ENCODE results near the gene B4GALT2. TPM values are rescaled to one million over a fixed set of nuclear protein-coding genes. Genes with fewer than 3 reads are reported as not detected.
A peak's percentile ranks its signal among the peaks of the same experiment; 100 is the strongest.

Gene B4GALT2
- total and polyA plus RNA-seq, 9 donors: 11.9 to 51.3 (median 28.8) TPM

- TF ChIP-seq CTCF (IDR thresholded peaks at IDR 0.05): no peak
- TF ChIP-seq EP300 (IDR thresholded peaks at IDR 0.05): no peak
- TF ChIP-seq POLR2A (IDR thresholded peaks at IDR 0.05): no peak
- no peaks in the 10 kb centered on the region for H3K27me3 ChIP-seq
- H3K4me1 ChIP-seq (ENCODE audit: insufficient read depth): peaks cover 15% of the 10 kb centered on the region
- no peaks in the 10 kb centered on the region for H3K9me3 ChIP-seq
- no peak for DNase-seq
- no peak overlapping the region for H3K27ac ChIP-seq
- intact Hi-C loops (cut with DNase I): no loop called here
- H3K36me3 ChIP-seq: no peaks in the 10 kb centered on the region
- WGBS, 3 donors: 73 to 76% (median 73%) methylated on average over 4 of the region's 4 CpGs
- H3K4me3 ChIP-seq: peak overlapping the region; percentile 92
These were observed 3.0 kb upstream of the B4GALT2 start for GRCh38 chr1:43976045-43976444.

- Histone ChIP-seq H3K27me3 (no peaks in the 10 kb centered on the region), H3K4me1 (ENCODE audit: insufficient read depth) (peaks cover 15% of the 10 kb centered on the region), H3K27ac (no peak overlapping the region), H3K9me3 (no peaks in the 10 kb centered on the region), H3K4me3 (no peak overlapping the region), H3K36me3 (no peaks in the 10 kb centered on the region)
- no peak for DNase-seq
- WGBS, 3 donors: 85 to 93% (median 89%) methylated on average over 8 of the region's 8 CpGs
- intact Hi-C loops (cut with DNase I): no loop called here
- no peak for TF ChIP-seq CTCF (IDR thresholded peaks at IDR 0.05)
- TF ChIP-seq POLR2A (IDR thresholded peaks at IDR 0.05): no peak
- TF ChIP-seq EP300 (IDR thresholded peaks at IDR 0.05): no peak
These were observed 2.1 kb upstream of the B4GALT2 start for GRCh38 chr1:43976890-43977289.

GRCh38 chr1:43977376-43978263, 1.4 kb upstream of the B4GALT2 start:
- Histone ChIP-seq H3K4me3 (no peak overlapping the region), H3K27me3 (no peaks in the 10 kb centered on the region), H3K4me1 (ENCODE audit: insufficient read depth) (peaks cover 15% of the 10 kb centered on the region), H3K27ac (no peak overlapping the region), H3K36me3 (no peaks in the 10 kb centered on the region), H3K9me3 (no peaks in the 10 kb centered on the region)
- intact Hi-C loops (cut with DNase I): no loop called here
- 80 to 83% (median 80%) methylated on average over 9 of the region's 9 CpGs for WGBS, 3 donors
- no peak for DNase-seq
- TF ChIP-seq EP300 (IDR thresholded peaks at IDR 0.05) (no peak), POLR2A (IDR thresholded peaks at IDR 0.05) (no peak), CTCF (IDR thresholded peaks at IDR 0.05) (no peak)

GRCh38 chr1:43978264-43978550, 803 bp upstream of the B4GALT2 start:
- Histone ChIP-seq H3K4me1 (ENCODE audit: insufficient read depth) (peaks cover 15% of the 10 kb centered on the region), H3K36me3 (no peaks in the 10 kb centered on the region), H3K27me3 (no peaks in the 10 kb centered on the region), H3K27ac (no peak overlapping the region), H3K9me3 (no peaks in the 10 kb centered on the region), H3K4me3 (no peak overlapping the region)
- no peak for DNase-seq
- no peak for TF ChIP-seq CTCF (IDR thresholded peaks at IDR 0.05)
- no peak for TF ChIP-seq EP300 (IDR thresholded peaks at IDR 0.05)
- no peak for TF ChIP-seq POLR2A (IDR thresholded peaks at IDR 0.05)
- WGBS, 3 donors: 58 to 64% (median 62%) methylated on average over 5 of the region's 5 CpGs
- intact Hi-C loops (cut with DNase I): no loop called here
